T-helper 2 cell treated with Interferon-gamma antibody and Interleukin-4, amounts not matched to agents 100 ng/mL and 5 ng/mL, for 36 hours (primary cell): ENCODE measurements around the gene BORCS8. TPM values are rescaled to one million over a fixed set of nuclear protein-coding genes. Genes with fewer than 3 reads are reported as not detected.
"Not testable (repeated sequence)": the region's sequence is repeated elsewhere in the genome, so short reads cannot be mapped to it uniquely, and the experiment has no call there.

ENCODE experiments used
- intact Hi-C: fragments of 100-400 bp; cut with micrococcal nuclease; formaldehyde crosslinking; loops from one replicate; pipeline ENCODE4 v1.15.1; 2023
- total RNA-seq: library from RNA; stranded (reverse); gene quantifications from 2 replicates; pipeline ENCODE4 v1.2.3, GENCODE V29; 2022

The BORCS8 gene
- total RNA-seq, 1 donor from 2014 or later = 38.6 TPM

- intact Hi-C loops = no loop called here
These were observed 5.9 kb downstream of the BORCS8 start for GRCh38 chr19:19185853-19186740.

GRCh38 chr19:19181488-19181998 is 10.4 kb downstream of the BORCS8 start:
- intact Hi-C loops = no loop called here

GRCh38 chr19:19179548-19180441 is 12.2 kb downstream of the BORCS8 start:
- intact Hi-C loops = no loop called here

GRCh38 chr19:19176950-19177349 is 15.0 kb downstream of the BORCS8 start:
- intact Hi-C loops = no loop called here

- intact Hi-C loops = not testable (repeated sequence)
These were observed 18.7 kb downstream of the BORCS8 start for GRCh38 chr19:19173243-19173642.

GRCh38 chr19:19171821-19172532 is 20.0 kb downstream of the BORCS8 start:
- intact Hi-C loops = no loop called here

GRCh38 chr19:19170873-19171672 is 20.9 kb downstream of the BORCS8 start:
- intact Hi-C loops = no loop called here

- intact Hi-C loops = no loop called here
These were observed 21.7 kb downstream of the BORCS8 start, which contains the start of gene MEF2B for GRCh38 chr19:19170053-19170872. TSS of gene MEF2B (minus strand) at chr19:19170263. CDS start at chr19:19150735, 19,528 bp downstream.

GRCh38 chr19:19169236-19170052 is 22.5 kb downstream of the BORCS8 start:
- intact Hi-C loops = no loop called here

GRCh38 chr19:19167612-19168011 is 24.3 kb downstream of the BORCS8 start:
- intact Hi-C loops = no loop called here

GRCh38 chr19:19165396-19165795 is 26.6 kb downstream of the BORCS8 start:
- intact Hi-C loops = no loop called here

GRCh38 chr19:19162495-19162894 is 29.5 kb downstream of the BORCS8 start:
- intact Hi-C loops = no loop called here

GRCh38 chr19:19160461-19161035 is 31.4 kb downstream of the BORCS8 start:
- intact Hi-C loops = no loop called here

GRCh38 chr19:19159534-19159933 is 32.4 kb downstream of the BORCS8 start:
- intact Hi-C loops = no loop called here

GRCh38 chr19:19157808-19158207 is 34.1 kb downstream of the BORCS8 start:
- intact Hi-C loops = no loop called here

- intact Hi-C loops = no loop called here
These were observed 36.3 kb downstream of the BORCS8 start for GRCh38 chr19:19155495-19156219.

GRCh38 chr19:19154768-19155494 is 37.0 kb downstream of the BORCS8 start:
- intact Hi-C loops = no loop called here
